ENCODE results near the gene PCSK9. TPM values are rescaled to one million over a fixed set of nuclear protein-coding genes. Genes with fewer than 3 reads are reported as not detected.
A peak's percentile ranks its signal among the peaks of the same experiment; 100 is the strongest.
"Not testable (repeated sequence)": the region's sequence is repeated elsewhere in the genome, so short reads cannot be mapped to it uniquely, and the experiment has no call there.

PCSK9 gene
- total RNA-seq, 3 donors from 2014 or later = 0.15 to 0.16 TPM; not detected in 1

- TF ChIP-seq CTCF (IDR thresholded peaks at IDR 0.05) (no peak), POLR2AphosphoS5 (IDR thresholded peaks at IDR 0.05) (peak in 2 of 3 donors; percentile 20 to 34), POLR2A (IDR thresholded peaks at IDR 0.05) (no peak)
- peaks cover 0 to 6% of the 10 kb centered on the region in 2 donors for H3K4me1 ChIP-seq
- H3K9me3 ChIP-seq = no peaks in the 10 kb centered on the region
- no peaks in the 10 kb centered on the region for H3K27me3 ChIP-seq
- no peaks in the 10 kb centered on the region for H3K36me3 ChIP-seq
- H3K27ac ChIP-seq = peak overlapping the region; percentile 75 to 78
- peak; percentile 88 to 90 for DNase-seq (ENCODE audit: low spot score in 2 of 2)
- H3K4me3 ChIP-seq = no peak overlapping the region
- intact Hi-C loops (cut with DNase I; ENCODE audit: low total_unique reads) = loop anchor here (10.0 kb wide), 1 partner anchor 60 kb away; no protein-coding TSS in a partner anchor
Observed at GRCh38 chr1:55015123-55015522, 24.2 kb upstream of the PCSK9 start.

GRCh38 chr1:55015731-55016620 lies 23.4 kb upstream of the PCSK9 start:
- TF ChIP-seq POLR2A (IDR thresholded peaks at IDR 0.05) (no peak), POLR2AphosphoS5 (IDR thresholded peaks at IDR 0.05) (no peak), CTCF (IDR thresholded peaks at IDR 0.05) (no peak)
- intact Hi-C loops (cut with DNase I; ENCODE audit: low total_unique reads) = loop anchor here (10.0 kb wide), 1 partner anchor 61 kb away; no protein-coding TSS in a partner anchor
- peaks cover 0 to 6% of the 10 kb centered on the region in 2 donors for H3K4me1 ChIP-seq
- H3K36me3 ChIP-seq = no peaks in the 10 kb centered on the region
- no peaks in the 10 kb centered on the region for H3K9me3 ChIP-seq
- DNase-seq (ENCODE audit: low spot score in 2 of 2) = no peak
- no peak overlapping the region for H3K4me3 ChIP-seq
- H3K27me3 ChIP-seq = no peaks in the 10 kb centered on the region
- peak overlapping the region; percentile 75 to 78 for H3K27ac ChIP-seq

GRCh38 chr1:55018395-55018794 lies 21.0 kb upstream of the PCSK9 start:
- Histone ChIP-seq H3K4me1 (peaks cover 0 to 6% of the 10 kb centered on the region in 2 donors), H3K4me3 (no peak overlapping the region), H3K9me3 (no peaks in the 10 kb centered on the region), H3K27ac (no peak overlapping the region), H3K27me3 (no peaks in the 10 kb centered on the region), H3K36me3 (no peaks in the 10 kb centered on the region)
- no peak for DNase-seq (ENCODE audit: low spot score in 2 of 2)
- intact Hi-C loops (cut with DNase I; ENCODE audit: low total_unique reads) = loop anchor here (10.0 kb wide), 1 partner anchor 64 kb away; no protein-coding TSS in a partner anchor
- no peak for TF ChIP-seq POLR2A (IDR thresholded peaks at IDR 0.05)
- no peak for TF ChIP-seq POLR2AphosphoS5 (IDR thresholded peaks at IDR 0.05)
- no peak for TF ChIP-seq CTCF (IDR thresholded peaks at IDR 0.05)

- no peaks in the 10 kb centered on the region for H3K36me3 ChIP-seq
- no peak overlapping the region for H3K4me3 ChIP-seq
- no peak overlapping the region for H3K27ac ChIP-seq
- intact Hi-C loops (cut with DNase I; ENCODE audit: low total_unique reads) = no loop called here
- DNase-seq (ENCODE audit: low spot score in 2 of 2) = peak; percentile 75 to 88
- no peaks in the 10 kb centered on the region for H3K9me3 ChIP-seq
- H3K27me3 ChIP-seq = no peaks in the 10 kb centered on the region
- peak in 1 of 3 donors; percentile 12 for TF ChIP-seq POLR2AphosphoS5 (IDR thresholded peaks at IDR 0.05)
- peak in 2 of 3 donors; percentile 81 to 90 for TF ChIP-seq CTCF (IDR thresholded peaks at IDR 0.05)
- no peak for TF ChIP-seq POLR2A (IDR thresholded peaks at IDR 0.05)
- H3K4me1 ChIP-seq = no peaks in the 10 kb centered on the region
Observed at GRCh38 chr1:55021942-55022546, 17.3 kb upstream of the PCSK9 start.

GRCh38 chr1:55024163-55024562 lies 15.2 kb upstream of the PCSK9 start:
- intact Hi-C loops (cut with DNase I; ENCODE audit: low total_unique reads); H3K36me3 ChIP-seq: not testable (repeated sequence)

GRCh38 chr1:55026682-55027081 lies 12.7 kb upstream of the PCSK9 start:
- H3K36me3 ChIP-seq; H3K27me3 ChIP-seq; intact Hi-C loops (cut with DNase I; ENCODE audit: low total_unique reads); H3K4me3 ChIP-seq; DNase-seq (ENCODE audit: low spot score in 2 of 2); H3K9me3 ChIP-seq; H3K27ac ChIP-seq; H3K4me1 ChIP-seq: not testable (repeated sequence)

More at GRCh38 chr1:55024163-55024562, 15.2 kb upstream of the PCSK9 start:
- not testable (repeated sequence) for H3K27me3 ChIP-seq; H3K4me1 ChIP-seq; H3K9me3 ChIP-seq; DNase-seq (ENCODE audit: low spot score in 2 of 2); H3K4me3 ChIP-seq; H3K27ac ChIP-seq

- H3K4me1 ChIP-seq; H3K27me3 ChIP-seq; DNase-seq (ENCODE audit: low spot score in 2 of 2); H3K9me3 ChIP-seq; H3K4me3 ChIP-seq; H3K27ac ChIP-seq; intact Hi-C loops (cut with DNase I; ENCODE audit: low total_unique reads); H3K36me3 ChIP-seq: not testable (repeated sequence)
Observed at GRCh38 chr1:55031098-55031497, 8.2 kb upstream of the PCSK9 start.
